ENCODE data around the gene CUTC.

The CUTC gene

DNA sequence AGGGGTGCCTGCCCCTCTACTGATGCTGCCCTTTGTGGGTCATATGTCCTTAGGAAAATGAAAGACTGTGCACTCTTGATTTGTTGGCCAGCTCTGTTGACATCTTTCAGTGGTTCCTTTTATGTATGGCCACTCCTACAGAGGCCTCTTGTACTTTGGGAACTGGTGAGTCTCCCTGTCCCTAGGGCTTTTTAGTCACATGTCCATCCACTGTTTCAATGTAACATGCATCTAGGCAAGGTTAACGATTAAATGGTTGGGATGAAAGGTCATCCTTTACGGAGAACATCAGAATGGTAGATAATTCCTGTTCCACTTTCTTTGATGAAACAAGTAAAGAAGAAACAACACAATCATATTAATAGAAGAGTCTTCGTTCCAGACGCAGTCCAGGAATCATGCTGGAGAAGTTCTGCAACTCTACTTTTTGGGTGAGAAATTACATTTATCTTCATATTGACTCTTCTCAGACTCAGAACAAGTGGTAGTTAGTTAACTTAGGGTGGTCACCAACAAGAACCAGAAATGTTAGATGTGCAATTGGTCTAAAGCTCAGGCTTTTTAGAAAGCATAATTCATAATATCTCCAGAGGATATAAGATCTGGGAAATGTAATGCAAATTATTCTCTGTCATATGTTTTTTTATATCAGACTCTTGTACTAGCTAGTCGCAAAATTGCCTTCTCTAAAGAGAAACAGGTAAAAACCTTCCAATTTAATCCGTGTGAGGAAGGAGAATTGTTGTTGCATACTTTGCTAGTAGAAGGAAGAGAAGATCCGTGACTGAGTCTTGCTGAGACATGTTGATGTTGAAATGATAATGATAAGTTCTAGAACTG lies 50.6 kb downstream of the CUTC start, which contains the start of gene ABCC2:
Gene ABCC2, plus strand, starts transcription at position 194 of the 840 bp plus-strand sequence. Its CDS starts 205 bp downstream, at position 399.
- DNase-seq (ENCODE audit: low read depth in 3 of 3): no peak

DNA sequence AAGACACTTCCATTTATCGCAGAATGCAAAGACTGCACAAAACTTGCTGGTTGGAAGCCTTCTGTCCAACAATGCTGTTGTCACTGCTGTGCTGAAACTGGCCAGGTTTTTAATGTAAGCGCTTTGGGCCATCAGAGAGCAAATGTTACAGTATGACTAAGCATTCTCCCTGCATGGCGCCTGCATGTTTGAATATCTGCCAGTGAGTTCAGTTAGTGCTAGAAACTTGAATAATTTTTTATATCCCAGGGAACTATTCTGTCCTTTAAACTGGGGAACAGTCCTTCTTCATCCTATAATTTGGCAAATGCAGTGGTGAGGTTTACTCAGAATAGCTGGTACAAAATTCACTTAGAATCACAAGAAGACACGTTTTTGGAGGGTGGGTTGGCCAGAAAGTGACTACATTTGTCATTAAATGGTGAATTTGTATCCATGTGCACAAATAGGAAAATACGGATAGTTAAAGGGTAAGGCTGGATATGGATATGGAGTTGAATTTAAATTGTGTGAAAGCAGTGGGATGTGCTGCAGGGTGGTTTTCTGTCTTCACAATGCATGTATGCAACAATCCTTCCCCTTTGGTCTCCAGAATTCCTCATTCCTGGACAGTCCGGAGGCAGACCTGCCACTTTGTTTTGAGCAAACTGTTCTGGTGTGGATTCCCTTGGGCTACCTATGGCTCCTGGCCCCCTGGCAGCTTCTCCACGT lies 52.1 kb downstream of the CUTC start:
- DNase-seq (ENCODE audit: low read depth in 3 of 3): no peak

DNA sequence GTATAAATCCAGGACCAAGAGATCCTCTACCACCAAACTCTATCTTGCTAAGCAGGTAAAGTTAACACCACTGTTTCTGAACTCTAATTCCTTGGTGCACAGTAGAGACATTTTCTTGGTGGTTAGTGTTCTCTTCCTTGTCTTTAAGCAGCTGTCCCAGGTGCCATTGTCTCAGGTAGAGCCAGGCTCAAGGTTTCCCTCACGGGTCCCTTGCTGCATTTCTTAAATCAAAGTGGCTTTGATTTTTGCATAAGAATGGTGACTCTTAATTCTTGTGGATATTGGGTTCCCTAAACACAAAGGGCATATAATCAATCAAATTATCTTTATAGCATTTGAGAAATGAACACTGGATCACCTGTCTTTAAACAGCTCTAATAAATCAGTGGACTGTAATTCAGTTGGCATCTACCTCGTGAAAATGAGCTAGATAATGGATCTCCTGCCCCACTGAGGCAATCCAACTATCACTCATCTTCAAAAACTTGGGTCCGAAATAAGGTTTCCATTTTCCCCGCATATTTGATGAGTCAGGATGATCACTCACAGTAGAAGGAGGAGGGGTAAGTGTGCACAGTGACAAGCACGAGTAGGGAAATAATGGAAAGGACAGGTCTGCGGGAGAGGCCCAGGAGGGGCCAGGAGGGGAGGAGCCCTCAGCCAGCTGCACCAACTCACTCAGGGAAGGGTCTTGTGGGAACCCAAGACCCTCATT lies 52.9 kb downstream of the CUTC start:
- DNase-seq (ENCODE audit: low read depth in 3 of 3): no peak

DNA sequence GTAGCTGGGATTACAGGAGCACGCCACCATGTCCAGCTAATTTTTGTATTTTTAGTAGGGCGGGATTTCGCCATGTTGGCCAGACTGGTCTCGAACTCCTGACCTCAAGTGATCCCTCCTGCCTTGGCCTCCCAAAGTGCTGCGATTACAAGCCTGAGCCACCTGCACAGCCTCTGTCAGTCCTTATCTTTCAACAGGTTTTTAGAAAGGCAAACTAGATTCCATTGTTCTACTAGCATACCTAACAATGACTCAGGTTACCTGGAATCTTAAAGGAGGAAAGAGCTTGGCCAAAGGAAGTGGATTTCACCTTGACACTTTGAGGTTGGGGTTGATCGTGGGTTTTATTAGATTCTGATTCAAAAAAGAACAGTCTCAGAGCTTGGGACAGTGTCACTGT lies 53.6 kb downstream of the CUTC start:
- no peak for DNase-seq (ENCODE audit: low read depth in 3 of 3)

DNA sequence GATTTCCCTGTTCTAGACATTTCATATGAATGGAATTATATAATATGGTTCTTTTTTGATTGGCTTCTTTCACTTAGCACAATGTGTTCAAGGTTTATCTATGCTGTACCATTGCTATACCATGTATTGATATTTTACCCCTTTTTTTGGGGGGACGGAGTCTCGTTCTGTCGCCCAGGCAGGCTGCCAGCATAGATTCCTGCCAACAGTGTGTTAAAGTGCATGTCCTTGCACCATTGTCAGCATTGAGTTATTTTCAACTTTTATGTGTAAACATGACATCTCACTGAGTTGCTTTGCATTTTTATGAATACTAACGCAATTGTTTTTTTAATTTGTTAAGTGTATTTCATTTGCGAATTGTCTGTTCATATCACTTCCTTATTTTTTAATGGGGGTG lies 55.3 kb downstream of the CUTC start:
- DNase-seq (ENCODE audit: low read depth in 3 of 3): no peak

DNA sequence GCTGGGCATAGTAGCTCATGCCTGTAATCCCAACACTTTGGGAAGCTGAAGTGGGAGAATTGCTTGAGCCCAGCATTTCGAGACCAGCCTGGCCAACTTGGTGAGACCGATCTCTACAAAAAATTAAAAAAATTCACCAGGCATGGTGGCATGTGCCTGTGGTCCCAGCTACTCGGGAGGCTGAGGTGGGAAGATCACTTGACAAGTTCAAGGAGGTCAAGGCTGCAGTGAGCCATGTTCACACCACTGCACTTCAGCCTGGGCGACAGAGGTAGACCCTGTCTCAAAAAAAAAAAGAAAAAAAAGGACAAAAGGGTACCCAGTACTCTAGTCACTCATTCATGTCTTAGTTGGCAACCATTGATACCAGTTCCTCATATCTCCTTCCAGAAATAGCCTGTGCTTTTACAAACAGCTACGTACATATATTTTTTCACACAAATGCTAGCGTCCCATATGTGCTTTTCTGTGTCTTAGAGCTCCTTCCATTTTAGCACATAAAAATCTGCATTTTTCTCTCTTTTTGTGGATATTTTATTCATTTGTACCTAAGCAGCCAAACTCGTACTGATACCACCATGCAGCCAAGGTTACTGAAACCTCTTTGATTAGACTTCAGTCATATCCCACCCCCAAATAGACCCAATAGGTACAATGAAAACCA lies 55.9 kb downstream of the CUTC start:
- DNase-seq (ENCODE audit: low read depth in 3 of 3): no peak

DNA sequence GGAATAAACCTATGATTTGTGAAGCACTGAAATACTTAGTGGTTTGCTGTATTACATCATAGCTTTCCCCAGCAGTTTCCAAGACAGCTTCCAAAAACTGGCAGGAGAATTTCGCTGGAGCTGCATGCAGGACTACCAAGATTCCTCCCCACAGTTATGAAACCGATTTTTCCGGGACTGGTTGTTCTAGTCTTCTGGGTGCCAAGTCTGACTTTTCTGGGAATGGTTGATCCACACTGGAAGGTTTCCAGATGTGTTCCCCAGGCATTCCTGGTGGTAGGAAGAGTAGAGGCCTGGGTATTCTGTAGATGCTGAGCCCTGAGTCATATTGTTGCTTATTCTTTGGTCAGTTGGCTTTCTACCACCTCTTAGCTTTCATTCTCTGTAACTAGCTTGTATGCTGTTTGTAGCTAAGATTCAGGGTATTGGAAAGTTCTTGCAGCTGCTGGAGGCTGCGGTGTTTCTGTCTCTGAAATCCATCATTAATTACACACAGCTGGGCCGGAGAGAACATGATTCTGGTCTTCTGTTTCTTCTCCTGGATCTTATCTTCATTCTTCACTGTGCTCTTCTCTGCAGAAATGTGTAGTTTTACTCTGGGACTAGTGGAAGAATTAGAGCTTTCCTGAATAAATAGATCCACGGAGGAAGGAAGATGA lies 56.7 kb downstream of the CUTC start:
- no peak for DNase-seq (ENCODE audit: low read depth in 3 of 3)

DNA sequence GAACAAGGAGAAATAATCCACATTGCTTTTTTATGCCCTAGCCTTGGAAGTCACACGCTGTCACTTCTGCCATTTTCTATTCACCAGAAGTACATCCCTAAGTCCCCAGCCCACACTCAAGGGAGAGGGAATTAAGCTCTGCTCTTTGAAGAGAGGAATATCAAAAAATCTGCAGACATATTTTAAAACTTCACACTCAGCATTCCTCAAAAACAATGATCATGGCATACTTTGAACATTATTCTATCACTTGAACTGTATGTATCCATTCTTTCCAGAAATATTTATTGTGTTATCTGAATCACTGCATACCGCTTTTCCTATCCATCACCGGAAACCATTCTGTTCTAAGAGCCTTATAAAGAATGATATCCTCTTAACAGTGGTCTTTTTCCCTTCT lies 59.8 kb downstream of the CUTC start:
- no peak for DNase-seq (ENCODE audit: low read depth in 3 of 3)

DNA sequence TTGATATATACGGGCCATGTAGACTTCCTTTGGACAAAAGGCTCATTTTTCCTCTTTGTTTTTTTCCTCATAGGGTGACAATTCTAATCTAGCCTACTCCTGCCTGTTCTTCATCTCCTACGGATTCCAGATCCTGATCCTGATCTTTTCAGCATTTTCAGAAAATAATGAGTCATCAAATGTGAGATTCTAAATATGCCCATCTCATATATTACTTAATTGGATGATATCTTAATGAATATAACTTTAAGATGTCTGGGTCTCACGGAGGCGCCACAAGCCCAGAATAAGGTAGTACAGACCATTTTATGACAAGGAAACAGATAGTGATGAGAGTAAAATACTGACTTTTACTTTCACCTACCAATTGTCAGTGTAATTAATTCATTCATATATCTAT lies 61.8 kb downstream of the CUTC start:
- DNase-seq (ENCODE audit: low read depth in 3 of 3): no peak

DNA sequence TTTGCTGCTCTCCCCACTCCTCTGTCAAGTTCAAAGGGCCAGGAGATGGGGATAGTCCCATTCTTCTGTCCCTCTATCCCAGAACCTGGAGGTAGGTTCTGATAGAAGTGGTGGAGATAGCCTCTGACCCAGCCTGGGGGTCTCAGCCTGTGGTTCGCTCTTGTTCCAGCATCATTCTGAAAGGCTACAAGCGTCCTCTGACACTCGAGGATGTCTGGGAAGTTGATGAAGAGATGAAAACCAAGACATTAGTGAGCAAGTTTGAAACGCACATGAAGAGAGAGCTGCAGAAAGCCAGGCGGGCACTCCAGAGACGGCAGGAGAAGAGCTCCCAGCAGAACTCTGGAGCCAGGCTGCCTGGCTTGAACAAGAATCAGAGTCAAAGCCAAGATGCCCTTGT lies 64.9 kb downstream of the CUTC start:
- DNase-seq (ENCODE audit: low read depth in 3 of 3): no peak

DNA sequence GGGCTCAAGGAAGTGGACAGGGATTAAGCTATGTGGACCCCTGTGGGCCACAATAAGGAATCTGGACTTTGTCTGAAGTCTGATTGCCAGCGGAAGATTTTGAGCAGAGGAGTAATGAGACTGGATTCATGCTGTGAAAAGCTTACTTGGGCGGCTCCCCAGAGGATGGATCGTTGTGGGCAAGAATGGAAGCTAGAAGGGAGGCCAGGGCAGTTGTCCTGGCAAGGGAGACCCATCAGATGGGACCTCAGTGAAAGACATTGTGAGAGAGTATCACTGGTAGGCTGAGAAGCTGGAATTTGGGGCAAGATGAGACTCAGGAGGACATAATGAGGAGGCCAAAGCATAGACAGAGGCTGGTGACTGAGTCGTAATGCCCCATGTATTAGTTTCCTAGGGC lies 66.0 kb downstream of the CUTC start:
- DNase-seq (ENCODE audit: low read depth in 3 of 3): no peak

DNA sequence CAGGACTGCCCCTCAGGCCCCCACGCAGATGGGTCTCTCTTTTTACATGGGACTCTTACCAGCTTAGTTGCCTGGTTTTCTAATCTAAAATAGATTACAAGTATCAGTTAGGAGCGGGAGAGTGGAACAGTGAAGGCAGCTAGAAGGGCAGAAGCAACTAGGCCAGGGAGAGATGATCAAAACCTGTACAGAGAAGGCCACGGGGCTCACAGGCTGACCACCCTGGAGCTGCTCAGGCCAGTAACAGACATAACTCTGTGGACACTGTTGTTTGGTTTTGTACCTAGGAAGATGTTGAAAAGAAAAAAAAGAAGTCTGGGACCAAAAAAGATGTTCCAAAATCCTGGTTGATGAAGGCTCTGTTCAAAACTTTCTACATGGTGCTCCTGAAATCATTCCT lies 66.9 kb downstream of the CUTC start:
- no peak for DNase-seq (ENCODE audit: low read depth in 3 of 3)

DNA sequence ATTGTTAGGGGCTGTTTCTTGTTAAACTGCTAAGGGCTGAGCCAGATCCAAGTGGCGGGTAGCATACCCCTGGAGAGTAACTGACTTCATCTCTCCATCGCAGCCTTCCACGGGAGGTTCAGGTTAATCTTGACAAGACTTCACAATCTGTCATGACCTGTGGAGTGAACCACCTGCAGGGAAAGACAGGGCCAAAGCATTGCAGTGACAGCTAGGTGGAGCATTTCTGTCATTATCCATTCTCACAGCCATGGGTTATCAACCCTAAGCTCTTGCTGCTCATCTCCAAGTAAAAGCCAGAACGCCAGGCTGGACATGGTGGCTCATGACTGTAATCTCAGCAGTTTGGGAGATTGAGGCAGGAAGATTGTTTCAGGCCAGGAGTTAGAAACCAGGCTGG lies 67.6 kb downstream of the CUTC start:
- no peak for DNase-seq (ENCODE audit: low read depth in 3 of 3)

DNA sequence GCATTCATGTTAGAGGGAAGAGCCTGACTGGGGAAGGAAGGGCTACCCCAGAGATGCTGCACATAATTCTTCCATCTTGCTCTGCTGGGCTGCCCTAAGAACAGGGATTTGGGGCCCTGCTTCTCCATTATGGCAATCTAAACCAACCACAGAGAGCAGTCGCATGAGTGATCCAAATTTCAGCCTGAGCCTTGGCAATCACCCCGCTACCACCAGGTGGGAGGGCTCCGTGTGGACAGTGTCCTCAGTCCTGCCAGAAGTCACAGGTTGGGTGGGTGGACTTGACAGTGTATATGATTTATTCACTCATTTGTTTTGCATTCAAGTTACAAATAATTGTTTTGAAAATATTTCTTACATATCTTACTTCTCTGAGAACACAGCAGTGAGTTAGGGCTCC lies 72.4 kb downstream of the CUTC start:
- DNase-seq (ENCODE audit: low read depth in 3 of 3): no peak

DNA sequence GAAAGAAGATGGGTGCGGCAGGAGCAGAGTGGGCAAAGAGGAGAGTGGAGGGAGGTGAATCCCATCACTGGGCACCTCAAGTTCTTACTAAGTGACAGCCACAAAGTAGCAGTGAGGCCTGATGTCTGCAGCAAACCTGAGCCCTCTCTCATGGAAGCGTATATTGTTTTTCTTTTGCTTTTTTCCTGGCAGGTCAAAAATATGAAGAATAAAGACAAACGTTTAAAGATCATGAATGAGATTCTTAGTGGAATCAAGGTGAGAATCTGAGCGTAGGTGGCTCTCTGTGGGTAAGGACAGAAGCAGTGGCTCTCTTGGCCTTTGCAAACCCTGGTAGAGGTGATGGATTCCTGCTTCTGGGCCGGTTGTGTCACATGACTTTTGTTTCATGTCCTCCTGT lies 73.2 kb downstream of the CUTC start:
- DNase-seq (ENCODE audit: low read depth in 3 of 3): no peak
